ENCODE results near the gene NIT1.
"Not testable (repeated sequence)": the region's sequence is repeated elsewhere in the genome, so short reads cannot be mapped to it uniquely, and the experiment has no call there.

Gene NIT1

DNA sequence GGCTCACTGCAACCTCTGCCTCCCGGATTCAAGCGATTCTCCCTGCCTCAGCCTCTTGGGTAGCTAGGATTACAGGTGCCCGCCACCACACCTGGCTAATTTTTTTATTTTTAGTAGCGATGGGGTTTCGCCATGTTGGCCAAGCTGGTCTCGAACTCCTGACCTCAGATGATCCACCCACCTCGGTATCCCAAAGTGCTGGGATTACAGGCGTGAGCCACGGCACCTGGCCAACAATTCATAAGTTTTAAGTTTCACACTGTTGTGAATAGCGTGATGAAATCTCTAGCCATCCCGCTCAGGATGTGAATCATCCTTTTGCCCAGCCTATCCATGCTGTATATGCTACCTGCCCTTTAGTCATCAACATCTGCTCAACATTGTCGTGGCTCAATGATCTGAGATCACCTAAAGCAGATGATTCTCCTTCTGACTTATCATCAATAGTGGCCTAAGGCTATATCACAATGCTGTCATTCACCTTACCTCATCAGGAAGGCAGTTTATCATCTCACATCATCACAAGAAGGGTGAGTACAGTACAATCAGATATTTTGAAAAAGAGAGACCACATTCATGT, 2.7 kb upstream of the NIT1 start:
- DNase-seq, result no peak

DNA sequence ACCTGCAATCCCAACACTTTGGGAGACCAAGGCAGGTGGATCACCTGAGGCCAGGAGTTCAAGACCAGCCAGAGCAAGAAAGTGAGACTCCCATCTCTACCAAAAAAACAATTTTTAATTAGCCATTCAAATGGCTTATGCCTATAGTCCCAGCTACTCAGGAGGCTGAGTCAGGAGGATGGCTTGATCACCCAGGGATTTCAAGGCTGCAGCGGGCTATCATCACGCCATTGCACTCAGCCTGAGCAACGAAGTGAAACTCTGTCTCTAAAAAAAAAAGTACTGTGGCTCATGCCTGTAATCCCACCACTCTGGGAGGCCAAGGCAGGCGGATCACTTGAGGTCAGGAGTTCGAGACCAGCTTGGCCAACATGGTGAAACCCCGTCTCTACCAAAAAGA, 1.9 kb upstream of the NIT1 start:
- DNase-seq, result not testable (repeated sequence)

DNA sequence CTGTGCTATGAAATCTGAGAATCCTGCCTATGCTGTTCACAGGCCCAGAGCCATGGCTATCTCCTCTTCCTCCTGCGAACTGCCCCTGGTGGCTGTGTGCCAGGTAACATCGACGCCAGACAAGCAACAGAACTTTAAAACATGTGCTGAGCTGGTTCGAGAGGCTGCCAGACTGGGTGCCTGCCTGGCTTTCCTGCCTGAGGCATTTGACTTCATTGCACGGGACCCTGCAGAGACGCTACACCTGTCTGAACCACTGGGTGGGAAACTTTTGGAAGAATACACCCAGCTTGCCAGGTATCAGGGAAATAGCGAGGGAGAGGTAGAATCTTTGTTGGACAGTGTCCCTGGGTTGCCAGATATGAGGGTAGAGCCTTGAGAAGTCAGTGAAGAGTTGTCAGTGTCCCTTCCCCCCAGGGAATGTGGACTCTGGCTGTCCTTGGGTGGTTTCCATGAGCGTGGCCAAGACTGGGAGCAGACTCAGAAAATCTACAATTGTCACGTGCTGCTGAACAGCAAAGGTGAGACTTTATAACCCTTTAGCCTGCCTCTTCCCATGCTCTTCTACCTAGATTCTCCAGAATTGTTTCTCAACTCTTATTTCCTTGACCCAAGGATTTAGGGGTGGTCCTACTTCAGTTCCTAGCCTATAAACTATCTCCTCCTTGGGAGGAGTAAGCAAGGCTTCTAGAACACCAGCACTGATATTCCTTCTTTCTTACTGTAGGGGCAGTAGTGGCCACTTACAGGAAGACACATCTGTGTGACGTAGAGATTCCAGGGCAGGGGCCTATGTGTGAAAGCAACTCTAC, 1.4 kb downstream of the NIT1 start:
- DNase-seq, result peak; percentile 54

DNA sequence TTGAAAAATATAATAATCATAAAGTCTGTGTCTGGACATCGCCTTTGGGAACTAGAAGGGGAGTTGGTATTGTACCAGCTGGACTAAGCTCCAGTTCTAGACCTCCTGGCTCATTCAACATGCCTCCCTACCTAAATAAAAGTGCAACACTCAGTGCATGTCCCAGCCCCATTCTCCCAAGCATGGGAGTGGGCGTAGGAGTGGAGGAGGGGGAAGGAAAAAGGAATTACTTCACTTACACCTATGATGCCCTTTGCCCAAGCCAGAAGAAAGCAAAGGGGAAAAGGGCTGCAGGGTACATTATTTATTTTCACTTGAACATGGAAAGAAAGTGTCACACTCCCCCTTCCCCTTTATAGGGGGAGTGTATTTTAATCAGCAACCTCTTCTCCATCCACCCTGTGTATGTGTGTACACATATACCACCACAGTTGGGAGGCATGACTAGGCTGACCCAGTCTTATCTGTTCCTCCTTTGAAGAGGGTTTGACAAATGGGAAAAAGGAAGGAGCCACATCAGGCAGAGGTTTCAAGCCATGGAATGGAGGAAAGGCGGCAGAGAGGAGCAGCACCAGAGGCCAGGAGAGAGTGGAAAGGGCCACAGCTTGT, 3.2 kb downstream of the NIT1 start:
- no peak for DNase-seq

DNA sequence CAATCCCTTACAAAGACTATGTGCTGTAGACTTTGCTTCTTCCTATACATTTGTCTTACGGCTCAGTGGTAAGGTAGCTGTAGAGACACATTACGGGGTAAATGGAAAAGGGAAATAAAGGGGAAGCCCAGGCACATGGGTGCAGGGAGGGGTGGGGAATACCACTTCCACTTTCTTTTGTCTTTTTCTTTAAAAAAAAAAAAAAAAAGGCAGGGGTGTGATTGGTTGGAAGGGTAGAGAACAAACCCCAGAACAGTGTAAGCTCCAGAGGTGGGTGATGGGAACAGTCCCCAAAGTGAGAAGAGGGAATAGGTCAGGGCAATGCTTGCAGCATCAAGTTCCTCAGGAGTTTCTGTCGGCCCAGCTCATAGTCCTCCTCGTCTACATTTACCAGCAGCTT, 3.9 kb downstream of the NIT1 start:
- DNase-seq, result no peak

DNA sequence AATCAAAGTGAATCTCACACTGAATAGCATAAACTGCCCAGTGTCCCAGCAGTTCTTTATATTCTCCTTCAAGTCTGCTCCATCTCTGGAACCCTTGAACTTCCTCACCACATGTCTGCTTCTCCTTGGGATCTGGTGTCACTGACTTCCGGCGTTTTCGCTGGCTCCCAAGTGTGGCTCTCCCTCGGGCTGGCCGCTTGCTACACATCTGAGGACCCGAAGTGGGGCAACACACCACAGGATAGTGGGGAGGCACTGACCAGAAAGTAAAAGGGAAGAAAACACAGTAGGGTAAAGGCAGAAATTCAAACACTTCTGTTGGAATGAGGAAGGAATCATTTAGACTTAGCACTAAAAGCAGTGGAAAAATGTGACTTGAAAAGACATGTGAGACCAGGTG, 5.1 kb downstream of the NIT1 start:
- DNase-seq, result no peak

DNA sequence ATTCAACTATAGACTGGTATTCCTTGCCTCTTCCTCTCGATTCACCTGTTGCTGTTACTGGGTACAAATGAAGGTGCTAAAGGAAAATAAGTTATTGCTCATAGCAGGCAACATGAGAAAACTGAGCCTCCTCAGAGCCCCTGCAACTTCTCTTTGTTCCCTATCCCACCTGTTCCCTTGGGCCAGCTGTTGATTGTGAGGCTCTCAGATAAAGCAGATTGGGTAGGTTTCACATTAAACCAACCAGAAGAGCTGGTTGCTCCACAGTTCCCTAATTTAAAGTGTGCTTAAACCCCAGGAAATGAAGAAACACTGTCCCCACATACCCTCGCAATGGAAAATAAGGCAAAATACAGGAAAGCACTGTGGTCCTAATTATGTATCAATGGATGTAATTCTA, 9.7 kb downstream of the NIT1 start:
- DNase-seq, result no peak

DNA sequence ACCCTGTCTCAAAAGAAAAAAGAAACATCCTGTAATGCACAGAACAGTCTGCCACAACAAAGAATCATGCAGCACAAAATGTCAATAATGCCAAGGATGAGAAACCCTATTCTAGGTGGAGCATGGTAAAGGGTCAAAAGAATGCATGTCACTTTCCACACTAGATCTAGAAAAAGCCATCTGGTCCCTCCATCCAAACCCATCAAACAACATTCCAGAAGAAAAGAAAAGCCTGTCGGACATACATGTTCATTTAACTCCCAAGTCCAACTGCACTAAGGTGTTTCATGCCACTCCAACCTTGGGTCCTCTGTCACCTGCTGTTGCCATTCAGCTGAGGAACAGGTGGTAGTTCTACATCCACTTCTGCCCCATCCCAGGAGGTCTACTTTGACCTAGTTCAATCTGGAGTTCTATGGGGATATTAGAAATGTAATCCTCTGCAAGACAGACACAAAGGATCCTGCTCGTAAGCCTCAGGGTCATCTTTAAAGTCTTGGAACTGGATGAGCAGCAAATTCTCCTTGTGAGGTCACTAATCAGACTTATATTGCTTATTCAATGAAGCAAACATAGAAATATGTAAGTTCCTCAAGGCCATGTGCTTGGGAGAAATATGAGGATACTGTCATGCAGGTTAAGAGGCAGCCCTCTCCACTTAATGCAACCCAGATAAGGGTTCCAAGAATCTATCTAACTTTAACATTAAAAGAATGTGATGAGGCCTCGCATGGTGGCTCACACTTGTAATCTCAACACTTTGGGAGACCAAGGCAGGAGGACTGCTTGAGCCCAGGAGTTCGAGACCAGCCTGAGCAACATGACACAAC, 10.9 kb downstream of the NIT1 start:
- no peak for DNase-seq

DNA sequence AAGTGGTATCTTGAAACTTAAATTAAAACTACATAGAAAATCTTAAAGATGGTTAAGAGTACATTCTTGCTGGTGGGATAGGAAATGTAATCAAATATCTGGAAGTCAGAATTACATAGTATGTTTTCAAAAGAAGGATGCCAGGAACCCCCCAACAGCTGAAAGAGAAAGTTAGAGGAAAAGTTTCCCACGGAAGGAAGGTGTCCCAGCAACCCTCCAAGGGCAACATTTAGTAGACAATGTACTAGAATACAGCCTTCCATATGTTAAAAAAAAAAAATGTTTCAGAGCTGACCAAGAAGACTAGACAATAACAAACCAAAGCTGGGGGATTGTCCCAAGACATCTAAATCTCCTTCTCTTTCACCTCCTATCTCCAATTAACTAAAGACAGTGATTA, 12.4 kb downstream of the NIT1 start:
- no peak for DNase-seq

DNA sequence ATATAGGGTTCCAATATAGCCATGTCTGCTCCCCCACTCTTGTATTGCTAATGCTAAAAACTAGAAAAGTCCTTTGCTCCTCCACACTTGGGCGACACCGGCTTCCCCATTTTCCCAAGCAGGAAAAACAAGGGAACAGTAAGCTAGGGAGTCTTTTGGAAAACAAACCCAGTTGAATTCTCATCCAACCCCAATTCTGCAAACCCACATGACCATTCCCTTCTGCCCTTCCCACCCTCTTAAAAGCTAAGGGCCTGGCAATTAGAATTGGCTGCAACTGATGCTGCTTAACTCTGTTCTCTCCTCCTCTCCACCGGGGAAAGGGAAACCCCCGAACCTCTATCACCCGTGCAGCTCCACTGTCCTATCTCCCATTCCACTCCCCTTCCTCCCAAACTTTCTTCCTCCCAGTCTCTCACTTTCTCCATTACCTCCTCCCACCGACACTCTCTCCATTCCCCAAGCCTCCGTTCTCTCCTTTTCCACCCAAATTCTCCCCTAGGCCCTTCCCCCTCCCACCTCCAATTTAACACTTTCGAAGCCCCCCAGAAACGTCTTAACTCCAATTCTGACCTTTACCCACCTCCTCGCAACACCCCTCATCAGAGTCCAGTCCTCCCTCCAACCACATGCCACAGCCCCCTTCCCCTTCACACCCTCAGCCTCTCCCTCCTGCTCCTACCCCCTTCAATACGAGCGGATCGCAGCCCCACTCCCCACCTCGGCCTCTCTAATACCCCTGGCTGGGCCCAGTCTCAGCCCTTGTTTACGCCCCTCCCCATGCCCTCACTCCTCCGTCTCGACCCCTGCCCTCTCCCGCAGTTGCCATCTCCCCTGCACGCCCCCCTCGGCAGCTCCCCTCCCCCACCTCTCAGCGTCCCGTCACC, 13.9 kb downstream of the NIT1 start:
- no peak for DNase-seq

DNA sequence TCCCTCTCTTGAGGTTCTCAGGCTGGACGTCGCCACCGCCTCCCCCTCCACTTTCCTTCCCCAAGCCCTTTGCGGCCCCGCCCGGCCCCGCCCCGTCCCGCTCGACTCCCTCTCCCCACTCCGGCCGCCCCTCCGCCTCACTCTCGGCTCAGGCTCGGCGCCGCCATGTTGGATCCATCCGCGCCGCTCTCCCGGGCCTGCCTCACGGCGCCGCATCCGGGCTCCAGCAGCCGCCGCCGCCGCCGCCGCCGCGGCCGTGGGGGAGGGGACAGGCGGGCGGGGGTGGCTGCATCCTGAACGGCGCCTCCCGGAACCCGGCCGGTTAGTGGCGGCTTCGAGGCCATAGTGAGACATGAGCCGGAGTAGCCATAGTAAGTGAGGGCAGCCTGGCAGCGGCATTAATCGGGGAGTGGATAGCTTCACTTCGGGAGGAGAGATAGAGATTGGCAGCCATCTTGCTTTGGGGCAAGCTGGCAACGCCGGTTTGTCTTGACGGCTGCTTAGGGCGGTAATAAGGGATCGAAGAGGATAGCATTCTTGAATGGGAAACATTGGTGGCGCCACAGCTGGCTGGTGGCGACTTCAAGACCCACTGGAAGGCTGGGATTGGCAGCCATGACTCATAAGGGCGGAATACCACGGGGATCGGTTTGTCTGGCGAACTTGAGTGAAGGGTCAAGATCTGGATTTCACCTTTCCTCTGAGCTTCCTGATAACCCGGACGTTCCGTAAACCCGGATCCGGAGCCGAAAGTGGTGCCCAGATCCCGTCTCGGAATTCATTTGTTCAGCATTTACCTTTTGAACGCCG, 14.7 kb downstream of the NIT1 start, which contains the start of gene DEDD:
Gene DEDD (minus strand): TSS at position 258 of the 810 bp plus-strand sequence. CDS start 8,205 bp downstream, outside the sequence.
- DNase-seq, result peak; percentile 85

DNA sequence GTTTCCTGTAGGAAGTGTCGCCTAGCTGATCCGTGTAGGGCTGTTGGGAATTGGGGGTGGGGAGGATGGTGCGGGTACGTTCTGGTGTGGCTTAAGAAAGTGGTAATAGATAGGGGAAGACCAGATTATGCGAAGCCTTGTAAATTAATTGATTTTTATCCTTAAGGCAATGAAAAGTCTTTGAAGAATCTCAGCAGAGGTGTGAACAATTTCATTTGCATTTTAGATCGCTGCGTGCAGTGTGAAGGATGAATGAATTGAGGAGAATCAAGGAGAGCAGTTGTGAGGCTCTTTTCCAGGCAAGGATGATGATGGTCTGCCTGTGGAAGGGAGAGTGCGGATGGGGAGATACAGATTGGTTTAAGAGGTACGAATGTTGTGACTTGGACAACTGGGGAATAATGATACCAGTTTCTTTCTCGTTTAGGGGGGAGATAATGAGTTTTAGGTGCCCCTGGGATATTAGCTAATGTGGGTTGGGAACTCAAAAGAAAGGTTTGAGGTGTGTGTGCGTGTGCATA, 15.4 kb downstream of the NIT1 start:
- no peak for DNase-seq

DNA sequence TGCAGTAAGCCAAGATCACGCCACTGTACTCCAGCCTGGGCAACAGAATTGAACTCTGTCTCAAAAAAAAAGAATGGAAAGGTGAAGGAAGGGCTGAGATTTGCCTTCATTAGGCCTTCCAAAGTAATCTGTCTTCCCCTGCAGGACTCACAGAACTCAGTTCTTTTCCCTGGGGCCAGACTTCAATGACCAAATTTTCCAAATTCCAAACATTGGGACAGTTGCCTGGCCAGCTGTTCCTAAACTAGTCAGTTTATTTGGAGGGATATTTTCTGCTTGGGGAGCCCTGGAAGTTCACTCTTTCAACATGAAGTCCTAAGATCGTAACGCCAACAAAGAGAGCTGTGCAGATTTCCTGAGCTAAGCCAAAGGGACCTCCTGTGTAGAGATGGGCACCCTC, 20.0 kb downstream of the NIT1 start:
- no peak for DNase-seq

DNA sequence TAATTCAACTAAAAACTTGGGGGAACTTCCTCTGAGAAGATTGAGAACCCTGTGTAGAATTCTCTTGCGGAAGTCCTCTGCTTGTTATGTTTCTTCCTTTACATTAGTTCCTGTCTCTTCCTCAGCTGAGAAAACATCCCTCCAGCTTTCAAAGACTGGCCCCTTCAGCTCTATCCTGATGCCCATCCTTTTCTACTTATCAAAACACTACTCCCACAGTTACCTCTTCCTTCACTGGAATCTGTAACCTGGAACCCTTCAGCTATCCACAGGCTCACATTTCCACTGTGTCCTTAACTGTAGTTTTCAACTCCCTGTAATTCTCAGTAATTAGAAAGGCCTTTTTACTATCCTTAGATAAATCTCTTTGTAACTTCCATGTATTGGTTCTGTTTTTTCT, 20.5 kb downstream of the NIT1 start:
- no peak for DNase-seq

DNA sequence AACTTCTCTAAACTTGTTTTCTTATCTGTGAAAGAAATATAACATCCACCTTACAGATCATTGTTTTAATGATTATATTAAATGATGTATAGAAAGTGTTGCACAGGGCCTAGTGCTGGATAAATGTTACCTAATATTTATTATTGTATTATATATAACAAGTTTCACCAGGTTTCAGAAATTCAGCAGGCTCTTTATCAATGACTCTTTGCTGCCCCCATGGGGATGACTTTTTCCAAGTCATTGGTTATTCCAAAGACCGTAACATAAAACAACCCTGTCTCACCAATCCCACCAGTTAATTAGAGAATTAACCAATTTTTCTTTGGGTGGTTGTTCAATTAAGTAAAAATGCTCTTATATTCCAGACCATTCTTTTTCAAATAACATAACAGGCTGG, 21.9 kb downstream of the NIT1 start:
- DNase-seq, result peak; percentile 35

DNA sequence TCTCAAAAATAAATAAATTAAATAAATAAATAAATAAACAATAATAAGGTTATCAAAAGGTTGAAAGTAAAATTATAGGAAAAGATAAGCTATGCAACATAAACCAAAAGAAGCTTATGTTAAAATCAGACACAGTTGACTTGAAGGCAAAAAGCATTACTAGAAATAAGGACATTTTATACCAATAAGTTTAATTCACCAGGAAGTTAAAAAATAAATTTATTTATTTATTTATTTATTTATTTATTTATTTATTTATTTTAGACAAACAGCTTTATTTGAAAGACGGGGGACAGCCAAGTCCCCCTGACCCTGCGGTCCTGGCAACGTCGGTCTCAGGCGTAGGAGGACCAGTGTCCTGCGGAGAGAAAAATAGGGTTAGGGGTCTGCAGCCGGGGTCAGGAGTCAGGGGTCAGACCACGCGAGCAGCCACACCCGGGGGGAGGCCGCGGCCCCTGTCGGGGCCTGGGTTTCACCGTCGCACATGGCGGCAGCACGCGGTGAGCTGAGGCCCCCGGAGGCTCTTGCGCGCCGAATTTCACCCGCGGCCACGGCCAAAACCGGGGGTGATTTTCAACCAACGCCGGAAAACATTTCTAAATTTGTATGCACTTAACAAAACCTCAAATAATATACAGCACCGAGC, 23.0 kb downstream of the NIT1 start:
- DNase-seq, result no peak

DNA sequence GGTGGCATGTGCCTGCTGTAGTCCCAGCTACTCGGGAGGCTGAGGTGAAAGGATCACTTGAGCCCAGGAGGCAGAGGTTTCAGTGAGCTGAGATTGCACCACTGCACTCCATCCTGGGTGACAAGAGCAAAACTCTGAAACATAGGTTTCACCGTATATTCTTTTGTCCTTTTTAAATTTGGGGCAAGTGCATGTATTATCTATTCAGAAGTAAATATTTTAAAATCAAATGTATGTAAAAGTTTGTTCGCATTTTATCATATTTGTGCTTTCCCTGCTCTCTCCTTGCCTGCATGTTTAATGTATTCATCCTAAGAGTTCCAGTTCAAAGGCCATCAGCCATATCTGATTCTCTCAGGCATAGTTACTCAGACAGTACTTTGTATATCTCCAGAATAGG, 27.9 kb downstream of the NIT1 start:
- no peak for DNase-seq

DNA sequence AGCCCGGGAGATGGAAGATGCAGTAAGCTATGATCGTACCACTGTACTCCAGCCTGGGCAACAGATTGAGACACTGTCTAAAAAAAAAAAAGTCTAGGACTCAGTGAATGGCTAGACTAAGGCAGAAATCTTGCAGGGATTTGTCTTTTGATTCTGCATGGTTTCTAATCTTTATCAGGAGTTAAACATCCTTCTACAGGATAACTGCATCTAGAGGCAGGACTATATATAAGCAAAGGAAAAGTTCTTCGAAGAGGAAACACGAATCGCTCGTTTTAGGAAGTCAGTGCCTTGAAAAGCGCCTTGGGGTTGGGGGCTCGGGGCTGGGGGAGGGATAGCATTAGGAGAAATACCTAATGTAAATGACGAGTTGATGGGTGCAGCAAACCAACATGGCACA, 35.3 kb downstream of the NIT1 start:
- no peak for DNase-seq

DNA sequence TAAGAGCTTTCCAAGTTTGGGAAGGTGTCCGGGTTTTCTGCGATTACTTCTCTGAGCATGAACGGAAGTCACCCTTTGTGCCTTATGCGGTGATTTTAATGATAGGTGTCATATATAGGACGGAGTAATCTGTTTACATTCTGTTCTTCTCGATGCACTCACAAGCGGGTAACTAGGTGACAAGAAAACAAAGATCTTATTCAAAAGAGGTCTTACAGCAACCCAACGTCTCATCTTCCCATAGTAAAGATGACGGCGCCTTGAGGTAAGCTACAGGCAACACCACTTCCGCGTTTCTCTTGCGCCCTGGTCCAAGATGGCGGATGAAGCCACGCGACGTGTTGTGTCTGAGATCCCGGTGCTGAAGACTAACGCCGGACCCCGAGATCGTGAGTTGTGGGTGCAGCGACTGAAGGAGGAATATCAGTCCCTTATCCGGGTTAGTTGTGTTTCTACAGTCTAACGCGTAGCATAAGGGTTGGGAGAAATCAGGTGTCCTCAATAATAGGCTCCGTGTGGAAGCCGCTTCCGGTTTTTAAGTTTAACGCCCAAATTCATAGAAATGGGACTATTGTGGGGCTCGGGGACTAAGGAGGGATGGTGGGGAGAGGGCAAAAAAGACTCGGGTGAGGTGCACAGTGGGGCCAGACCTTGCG, 35.9 kb downstream of the NIT1 start, which contains the start of gene UFC1:
Gene UFC1 (plus strand): TSS at position 297 of the 656 bp plus-strand sequence. CDS start 20 bp downstream, at position 317.
- peak; percentile 77 for DNase-seq

DNA sequence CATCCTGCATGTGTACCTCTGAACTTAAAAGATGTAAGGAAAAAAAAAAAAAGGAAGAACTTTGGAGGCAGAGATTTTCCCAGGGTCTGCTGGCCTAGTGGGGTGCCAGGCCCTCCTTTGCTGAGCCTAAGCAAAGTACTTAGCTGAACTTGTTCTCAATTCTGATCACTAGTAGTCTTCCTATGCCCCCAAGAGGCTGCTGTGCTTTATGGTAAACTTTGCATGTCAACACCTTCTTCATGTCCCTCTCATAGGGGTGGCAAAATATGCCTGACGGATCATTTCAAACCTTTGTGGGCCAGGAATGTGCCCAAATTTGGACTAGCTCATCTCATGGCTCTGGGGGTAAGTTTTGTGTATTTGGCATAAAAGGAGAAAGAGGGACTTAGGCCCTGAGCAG, 40.0 kb downstream of the NIT1 start:
- DNase-seq, result no peak

Data from effector CD4-positive, alpha-beta T cell (primary cell).